Stimulated activated naive CD8-positive, alpha-beta T cell treated with anti-CD3 and anti-CD28 coated beads, Interleukin-15, Interleukin-2, amounts not matched to agents 100 U/mL and 50 U/mL, for 24 hours (primary cell): ENCODE data around the gene EVI2B.
A peak's percentile ranks its signal among the peaks of the same experiment; 100 is the strongest.
"Not testable (repeated sequence)": the region's sequence is repeated elsewhere in the genome, so short reads cannot be mapped to it uniquely, and the experiment has no call there.

Experiments used
- ATAC-seq: fragments of 150-1000 bp; cut with Tn5 transposase; one replicate; pipeline ENCODE4 v1.10.0; 2021
- DNase-seq: peaks from one replicate; pipeline ENCODE4 v3.0.0; 2021

EVI2B gene

GRCh38 chr17:31313982-31314781, at the start of gene EVI2B:
Gene EVI2B (minus strand): TSS chr17:31314054. CDS start chr17:31305609, 8,445 bp downstream.
- peak; percentile 66 for ATAC-seq
- no peak for DNase-seq

GRCh38 chr17:31357839-31358394, 44.1 kb upstream of the EVI2B start:
- no peak for ATAC-seq
- DNase-seq, result no peak

GRCh38 chr17:31357091-31357490, 43.2 kb upstream of the EVI2B start:
- DNase-seq (no peak), ATAC-seq (no peak)

- no peak for ATAC-seq
- no peak for DNase-seq
These were observed 42.1 kb upstream of the EVI2B start for GRCh38 chr17:31355935-31356334.

GRCh38 chr17:31349454-31349853, 35.6 kb upstream of the EVI2B start:
- DNase-seq, result no peak
- ATAC-seq, result no peak

GRCh38 chr17:31345191-31345747, 31.4 kb upstream of the EVI2B start:
- DNase-seq, ATAC-seq: not testable (repeated sequence)

- DNase-seq (no peak), ATAC-seq (no peak)
These were observed 26.2 kb upstream of the EVI2B start for GRCh38 chr17:31339906-31340661.

GRCh38 chr17:31329221-31329620, 15.4 kb upstream of the EVI2B start:
- DNase-seq (no peak), ATAC-seq (no peak)

GRCh38 chr17:31328160-31328535, 14.3 kb upstream of the EVI2B start:
- peak; percentile 57 for ATAC-seq
- DNase-seq, result no peak

GRCh38 chr17:31327534-31328159, 13.8 kb upstream of the EVI2B start:
- peak; percentile 57 for ATAC-seq
- no peak for DNase-seq

GRCh38 chr17:31323551-31323950, 9.7 kb upstream of the EVI2B start:
- DNase-seq (no peak), ATAC-seq (no peak)

- peak; percentile 12 for ATAC-seq
These were observed 8.1 kb upstream of the EVI2B start for GRCh38 chr17:31321966-31322365.

GRCh38 chr17:31321481-31321880, 7.6 kb upstream of the EVI2B start, which contains the start of gene EVI2A:
Gene EVI2A (minus strand): TSS chr17:31321622. CDS start chr17:31319013, 2,609 bp downstream.
- DNase-seq (peak; percentile 70), ATAC-seq (peak; percentile 96)

More at GRCh38 chr17:31321966-31322365, 8.1 kb upstream of the EVI2B start:
- no peak for DNase-seq

- no peak for ATAC-seq
- DNase-seq, result no peak
These were observed 6.9 kb upstream of the EVI2B start for GRCh38 chr17:31320791-31321190.

GRCh38 chr17:31320241-31320640, 6.4 kb upstream of the EVI2B start:
- no peak for DNase-seq
- ATAC-seq, result no peak

- DNase-seq (no peak), ATAC-seq (peak; percentile 15)
These were observed 5.2 kb upstream of the EVI2B start for GRCh38 chr17:31318851-31319661.

- ATAC-seq, result peak; percentile 56
- DNase-seq, result peak; percentile 51
These were observed 4.5 kb upstream of the EVI2B start for GRCh38 chr17:31318298-31318801.

- ATAC-seq (no peak), DNase-seq (no peak)
These were observed 887 bp upstream of the EVI2B start for GRCh38 chr17:31314782-31315100.

- ATAC-seq, result not testable (repeated sequence)
- DNase-seq, result peak; percentile 44
These were observed 1.6 kb downstream of the EVI2B start for GRCh38 chr17:31312223-31312622.

GRCh38 chr17:31311526-31311925, 2.3 kb downstream of the EVI2B start:
- ATAC-seq (no peak), DNase-seq (no peak)

GRCh38 chr17:31310886-31311285, 3.0 kb downstream of the EVI2B start:
- DNase-seq, result no peak
- ATAC-seq, result peak; percentile 10
